Activated T-helper 2 cell treated with anti-CD3 and anti-CD28 coated beads, Interferon-gamma antibody, Interleukin-2, Interleukin-4, amounts not matched to agents 10 μg/mL and 5 μg/mL and 100 μg/mL, durations not matched to agents 14 hours and 24 hours and 36 hours (primary cell): ENCODE data around the gene INSYN2B. TPM values are rescaled to one million over a fixed set of nuclear protein-coding genes. Genes with fewer than 3 reads are reported as not detected.

Experiments used
- DNase-seq: peaks from one replicate; pipeline ENCODE4 v3.0.0; 2021; ENCODE audit warnings: low spot score
- H3K27ac Mint-ChIP-seq: one replicate; pipeline ENCODE4 v1.8.0; 2021; ENCODE audit warnings: mixed read lengths
- H3K27me3 Mint-ChIP-seq: one replicate; pipeline ENCODE4 v1.8.0; 2021; ENCODE audit warnings: low read depth, mixed read lengths
- H3K36me3 Mint-ChIP-seq: one replicate; pipeline ENCODE4 v1.8.0; 2021; ENCODE audit warnings: low read depth, mixed read lengths
- H3K4me1 Mint-ChIP-seq: one replicate; pipeline ENCODE4 v1.8.0; 2021; ENCODE audit warnings: low read depth, mixed read lengths
- H3K4me3 Mint-ChIP-seq: one replicate; pipeline ENCODE4 v1.8.0; 2021; ENCODE audit warnings: low read depth, mild to moderate bottlenecking, moderate library complexity, mixed read lengths
- H3K9me3 Mint-ChIP-seq: one replicate; pipeline ENCODE4 v1.8.0; 2021; ENCODE audit warnings: mixed read lengths
- intact Hi-C: fragments of 100-400 bp; cut with micrococcal nuclease; formaldehyde crosslinking; loops from one replicate; pipeline ENCODE4 v1.15.1; 2023
- total RNA-seq: library from RNA; stranded (reverse); gene quantifications from 2 replicates; pipeline ENCODE4 v1.2.3, GENCODE V29; 2022

Gene INSYN2B
- total RNA-seq, 1 donor from 2014 or later, result not detected

GRCh38 chr5:169917500-169917899, 62.8 kb downstream of the INSYN2B start:
- DNase-seq, result no peak
- intact Hi-C loops, result no loop called here
- no peaks in the 10 kb centered on the region for H3K9me3 Mint-ChIP-seq
- peaks cover 19% of the 10 kb centered on the region for H3K36me3 Mint-ChIP-seq
- no peaks in the 10 kb centered on the region for H3K4me1 Mint-ChIP-seq
- no peak overlapping the region for H3K27ac Mint-ChIP-seq
- no peaks in the 10 kb centered on the region for H3K27me3 Mint-ChIP-seq
- no peak overlapping the region for H3K4me3 Mint-ChIP-seq

GRCh38 chr5:169914766-169915165, 65.5 kb downstream of the INSYN2B start:
- Mint-ChIP-seq H3K9me3 (no peaks in the 10 kb centered on the region), H3K36me3 (peaks cover 15% of the 10 kb centered on the region), H3K4me1 (no peaks in the 10 kb centered on the region), H3K27me3 (no peaks in the 10 kb centered on the region), H3K4me3 (no peak overlapping the region), H3K27ac (no peak overlapping the region)
- intact Hi-C loops, result no loop called here
- no peak for DNase-seq

GRCh38 chr5:169913479-169913878, 66.8 kb downstream of the INSYN2B start:
- peaks cover 19% of the 10 kb centered on the region for H3K36me3 Mint-ChIP-seq
- no peak overlapping the region for H3K27ac Mint-ChIP-seq
- no peak overlapping the region for H3K4me3 Mint-ChIP-seq
- DNase-seq, result no peak
- intact Hi-C loops, result no loop called here
- H3K4me1 Mint-ChIP-seq, result no peaks in the 10 kb centered on the region
- no peaks in the 10 kb centered on the region for H3K9me3 Mint-ChIP-seq
- H3K27me3 Mint-ChIP-seq, result no peaks in the 10 kb centered on the region

GRCh38 chr5:169911448-169912212, 68.7 kb downstream of the INSYN2B start:
- Mint-ChIP-seq H3K36me3 (peaks cover 19% of the 10 kb centered on the region), H3K9me3 (no peaks in the 10 kb centered on the region), H3K4me3 (no peak overlapping the region), H3K27ac (no peak overlapping the region), H3K27me3 (no peaks in the 10 kb centered on the region), H3K4me1 (no peaks in the 10 kb centered on the region)
- intact Hi-C loops, result no loop called here
- no peak for DNase-seq

GRCh38 chr5:169910393-169910792, 69.9 kb downstream of the INSYN2B start:
- intact Hi-C loops, result no loop called here
- no peak for DNase-seq
- Mint-ChIP-seq H3K4me3 (no peak overlapping the region), H3K27me3 (no peaks in the 10 kb centered on the region), H3K9me3 (no peaks in the 10 kb centered on the region), H3K27ac (no peak overlapping the region), H3K4me1 (no peaks in the 10 kb centered on the region), H3K36me3 (peaks cover 11% of the 10 kb centered on the region)

GRCh38 chr5:169909945-169910344, 70.3 kb downstream of the INSYN2B start:
- no peak overlapping the region for H3K27ac Mint-ChIP-seq
- no peaks in the 10 kb centered on the region for H3K4me1 Mint-ChIP-seq
- no peak overlapping the region for H3K4me3 Mint-ChIP-seq
- no peaks in the 10 kb centered on the region for H3K9me3 Mint-ChIP-seq
- peaks cover 10% of the 10 kb centered on the region for H3K36me3 Mint-ChIP-seq
- no peak for DNase-seq
- H3K27me3 Mint-ChIP-seq, result no peaks in the 10 kb centered on the region
- intact Hi-C loops, result no loop called here

GRCh38 chr5:169908864-169909263, 71.4 kb downstream of the INSYN2B start:
- DNase-seq, result no peak
- peaks cover 6% of the 10 kb centered on the region for H3K36me3 Mint-ChIP-seq
- H3K4me3 Mint-ChIP-seq, result no peak overlapping the region
- H3K27me3 Mint-ChIP-seq, result no peaks in the 10 kb centered on the region
- no peaks in the 10 kb centered on the region for H3K4me1 Mint-ChIP-seq
- H3K27ac Mint-ChIP-seq, result no peak overlapping the region
- intact Hi-C loops, result no loop called here
- no peaks in the 10 kb centered on the region for H3K9me3 Mint-ChIP-seq

- Mint-ChIP-seq H3K4me3 (no peak overlapping the region), H3K27ac (no peak overlapping the region), H3K36me3 (peaks cover 7% of the 10 kb centered on the region), H3K4me1 (peaks cover 2% of the 10 kb centered on the region), H3K9me3 (no peaks in the 10 kb centered on the region), H3K27me3 (no peaks in the 10 kb centered on the region)
- no peak for DNase-seq
- intact Hi-C loops, result no loop called here
Observed at GRCh38 chr5:169906745-169907649, 73.3 kb downstream of the INSYN2B start.

- DNase-seq, result no peak
- Mint-ChIP-seq H3K36me3 (peaks cover 24% of the 10 kb centered on the region), H3K9me3 (no peaks in the 10 kb centered on the region), H3K4me3 (no peak overlapping the region), H3K4me1 (peaks cover 13% of the 10 kb centered on the region), H3K27me3 (no peaks in the 10 kb centered on the region), H3K27ac (no peak overlapping the region)
- intact Hi-C loops, result no loop called here
Observed at GRCh38 chr5:169905017-169905416, 75.3 kb downstream of the INSYN2B start.

- Mint-ChIP-seq H3K4me1 (peaks cover 13% of the 10 kb centered on the region), H3K27me3 (no peaks in the 10 kb centered on the region)
- DNase-seq, result no peak
Observed at GRCh38 chr5:169904508-169904907, 75.8 kb downstream of the INSYN2B start.

GRCh38 chr5:169904059-169904458, 76.2 kb downstream of the INSYN2B start:
- intact Hi-C loops, result no loop called here
- Mint-ChIP-seq H3K4me3 (no peak overlapping the region), H3K36me3 (peaks cover 23% of the 10 kb centered on the region)

More at GRCh38 chr5:169904508-169904907, 75.8 kb downstream of the INSYN2B start:
- intact Hi-C loops, result no loop called here
- no peak overlapping the region for H3K4me3 Mint-ChIP-seq
- H3K9me3 Mint-ChIP-seq, result no peaks in the 10 kb centered on the region
- no peak overlapping the region for H3K27ac Mint-ChIP-seq
- peaks cover 22% of the 10 kb centered on the region for H3K36me3 Mint-ChIP-seq

GRCh38 chr5:169901896-169902295, 78.4 kb downstream of the INSYN2B start:
- H3K9me3 Mint-ChIP-seq, result no peaks in the 10 kb centered on the region
- peaks cover 32% of the 10 kb centered on the region for H3K36me3 Mint-ChIP-seq
- H3K27ac Mint-ChIP-seq, result peak overlapping the region; percentile 39
- peaks cover 13% of the 10 kb centered on the region for H3K4me1 Mint-ChIP-seq
- no peaks in the 10 kb centered on the region for H3K27me3 Mint-ChIP-seq
- intact Hi-C loops, result no loop called here
- no peak for DNase-seq
- no peak overlapping the region for H3K4me3 Mint-ChIP-seq

More at GRCh38 chr5:169904059-169904458, 76.2 kb downstream of the INSYN2B start:
- no peaks in the 10 kb centered on the region for H3K27me3 Mint-ChIP-seq
- peaks cover 13% of the 10 kb centered on the region for H3K4me1 Mint-ChIP-seq
- DNase-seq, result no peak
- H3K9me3 Mint-ChIP-seq, result no peaks in the 10 kb centered on the region
- H3K27ac Mint-ChIP-seq, result no peak overlapping the region

GRCh38 chr5:169897481-169897880, 82.8 kb downstream of the INSYN2B start:
- Mint-ChIP-seq H3K27me3 (no peaks in the 10 kb centered on the region), H3K9me3 (no peaks in the 10 kb centered on the region), H3K4me1 (peaks cover 14% of the 10 kb centered on the region), H3K36me3 (peaks cover 44% of the 10 kb centered on the region), H3K4me3 (no peak overlapping the region), H3K27ac (no peak overlapping the region)
- intact Hi-C loops, result no loop called here
- DNase-seq, result no peak
